HEK293 (cell line): ENCODE results near the gene VSIR.

Experiments
- MYNN ChIP-seq: fragments of 450-650 bp; formaldehyde crosslinking; IDR thresholded peaks from 2 replicates; pipeline ENCODE4 v1.5.1; 2016; ENCODE audit warnings: missing biosample characterization, missing genetic modification characterization, borderline replicate concordance
- ZNF10 ChIP-seq: fragments of 450-650 bp; formaldehyde crosslinking; IDR thresholded peaks from 2 replicates; pipeline ENCODE4 v1.5.1; 2017; ENCODE audit warnings: missing biosample characterization, missing genetic modification characterization
- ZNF214 ChIP-seq: fragments of 450-650 bp; formaldehyde crosslinking; IDR thresholded peaks from 2 replicates; pipeline ENCODE4 v1.5.1; 2017; ENCODE audit warnings: missing biosample characterization, mild to moderate bottlenecking, missing genetic modification characterization, borderline replicate concordance
- ZNF311 ChIP-seq: fragments of 450-650 bp; formaldehyde crosslinking; IDR thresholded peaks from 2 replicates; pipeline ENCODE4 v1.5.1; 2017; ENCODE audit warnings: missing biosample characterization, missing genetic modification characterization, borderline replicate concordance
- ZNF423 ChIP-seq: fragments of 450-650 bp; formaldehyde crosslinking; IDR thresholded peaks from 2 replicates; pipeline ENCODE4 v1.5.1; 2016; ENCODE audit warnings: missing biosample characterization, missing genetic modification characterization
- ZNF433 ChIP-seq: fragments of 450-650 bp; formaldehyde crosslinking; IDR thresholded peaks from 2 replicates; pipeline ENCODE4 v1.5.1; 2016; ENCODE audit warnings: missing biosample characterization, missing genetic modification characterization, low read depth
- ZNF776 ChIP-seq: fragments of 450-650 bp; formaldehyde crosslinking; IDR thresholded peaks from 2 replicates; pipeline ENCODE4 v1.5.0; 2017; ENCODE audit warnings: missing biosample characterization, missing genetic modification characterization, borderline replicate concordance
- TF ChIP-seq, protein P1 (sequence below): fragments of 450-650 bp; formaldehyde crosslinking; IDR thresholded peaks from 2 replicates; pipeline ENCODE4 v1.5.1; 2016; ENCODE audit warnings: missing biosample characterization, missing genetic modification characterization

DNA sequence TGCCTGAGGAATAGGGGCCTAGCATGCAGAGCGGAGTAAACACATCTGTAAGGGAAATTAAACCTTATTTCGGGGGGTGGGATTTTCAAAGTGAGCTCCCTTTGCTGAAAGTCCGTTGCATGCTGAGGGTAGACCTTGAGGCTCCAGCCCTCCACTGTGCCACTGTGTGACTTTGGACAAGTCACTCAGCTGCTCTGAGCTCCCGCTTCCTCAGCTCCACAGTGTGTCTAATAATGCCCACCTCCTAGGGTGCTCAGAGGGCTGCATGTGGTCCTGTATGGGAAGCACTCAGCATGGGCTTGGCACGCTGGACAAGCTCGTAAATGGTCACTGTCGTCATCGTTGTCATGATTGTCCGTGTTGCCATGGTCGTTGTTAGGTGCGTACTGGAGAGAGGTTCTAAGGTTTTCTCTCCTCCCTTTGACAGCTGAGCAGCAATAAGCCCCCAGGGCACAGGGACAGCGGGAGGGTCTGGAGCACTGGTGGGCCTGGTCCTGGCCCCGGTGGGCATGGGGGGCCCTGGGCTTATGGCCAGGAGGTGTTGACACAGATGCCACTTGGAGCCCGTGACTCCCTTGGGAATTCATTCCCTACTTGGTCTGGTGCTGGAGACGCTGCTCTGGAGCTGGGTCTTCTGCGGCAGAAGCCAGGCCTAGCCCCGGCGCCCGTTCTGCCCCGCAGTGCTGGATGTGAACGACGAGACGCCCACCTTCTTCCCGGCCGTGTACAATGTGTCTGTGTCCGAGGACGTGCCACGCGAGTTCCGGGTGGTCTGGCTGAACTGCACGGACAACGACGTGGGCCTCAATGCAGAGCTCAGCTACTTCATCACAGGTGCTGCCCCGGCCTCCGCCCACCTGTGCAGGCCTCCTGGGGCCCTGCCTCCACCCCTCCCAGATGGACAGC lies 66.9 kb downstream of the VSIR start:
- TF ChIP-seq ZNF433 (tag by site-specific recombination) (no peak), MYNN (no peak), ZNF423 (no peak), ZNF311 (tag by site-specific recombination) (no peak), ZNF776 (tag by site-specific recombination) (no peak), ZNF214 (tag by site-specific recombination) (no peak), ZNF10 (tag by site-specific recombination) (no peak)
- TF ChIP-seq, protein P1, sequence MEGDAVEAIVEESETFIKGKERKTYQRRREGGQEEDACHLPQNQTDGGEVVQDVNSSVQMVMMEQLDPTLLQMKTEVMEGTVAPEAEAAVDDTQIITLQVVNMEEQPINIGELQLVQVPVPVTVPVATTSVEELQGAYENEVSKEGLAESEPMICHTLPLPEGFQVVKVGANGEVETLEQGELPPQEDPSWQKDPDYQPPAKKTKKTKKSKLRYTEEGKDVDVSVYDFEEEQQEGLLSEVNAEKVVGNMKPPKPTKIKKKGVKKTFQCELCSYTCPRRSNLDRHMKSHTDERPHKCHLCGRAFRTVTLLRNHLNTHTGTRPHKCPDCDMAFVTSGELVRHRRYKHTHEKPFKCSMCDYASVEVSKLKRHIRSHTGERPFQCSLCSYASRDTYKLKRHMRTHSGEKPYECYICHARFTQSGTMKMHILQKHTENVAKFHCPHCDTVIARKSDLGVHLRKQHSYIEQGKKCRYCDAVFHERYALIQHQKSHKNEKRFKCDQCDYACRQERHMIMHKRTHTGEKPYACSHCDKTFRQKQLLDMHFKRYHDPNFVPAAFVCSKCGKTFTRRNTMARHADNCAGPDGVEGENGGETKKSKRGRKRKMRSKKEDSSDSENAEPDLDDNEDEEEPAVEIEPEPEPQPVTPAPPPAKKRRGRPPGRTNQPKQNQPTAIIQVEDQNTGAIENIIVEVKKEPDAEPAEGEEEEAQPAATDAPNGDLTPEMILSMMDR = no peak
